GM23338 (cell line): ENCODE measurements around the gene FHIT. TPM values are rescaled to one million over a fixed set of nuclear protein-coding genes. Genes with fewer than 3 reads are reported as not detected.

ENCODE experiments used
- ATAC-seq: fragments of 200-7000 bp; cut with Tn5 transposase; 3 replicates; pipeline ENCODE4 v1.9.1; 2020
- DNase-seq: peaks from one replicate; pipeline ENCODE4 v3.0.0-alpha.2; 2015; ENCODE audit warnings: low spot score
- H2AFZ ChIP-seq: fragments of 200-600 bp; sonication (generic); 2 replicates; pipeline ENCODE4 v1.8.0; 2016; ENCODE audit warnings: antibody characterized with exemption, mild to moderate bottlenecking, moderate library complexity
- H3F3A ChIP-seq: fragments of 200-600 bp; sonication (generic); replicated peaks from 2 replicates; pipeline ENCODE4 v1.8.0; 2017; ENCODE audit warnings: antibody characterized with exemption, mixed run types, low read depth
- H3K27ac ChIP-seq: fragments of 200-600 bp; sonication (generic); 2 replicates; pipeline ENCODE4 v1.6.1; 2016; ENCODE audit warnings: low read depth
- H3K27me3 ChIP-seq: fragments of 200-600 bp; sonication (generic); 2 replicates; pipeline ENCODE4 v1.8.0; 2016; ENCODE audit warnings: mild to moderate bottlenecking, mixed run types, moderate library complexity; ENCODE audit not compliant: insufficient read depth
- H3K36me3 ChIP-seq: fragments of 200-600 bp; sonication (generic); 2 replicates; pipeline ENCODE4 v1.8.0; 2016; ENCODE audit warnings: mild to moderate bottlenecking; ENCODE audit not compliant: insufficient read depth
- H3K4me1 ChIP-seq: fragments of 200-600 bp; sonication (generic); 2 replicates; pipeline ENCODE4 v1.8.0; 2016; ENCODE audit warnings: mild to moderate bottlenecking, moderate library complexity; ENCODE audit not compliant: insufficient read depth
- H3K4me2 ChIP-seq: fragments of 200-600 bp; sonication (generic); 2 replicates; pipeline ENCODE4 v1.7.1; 2017; ENCODE audit warnings: mixed run types
- H3K4me3 ChIP-seq: fragments of 200-600 bp; sonication (generic); 2 replicates; pipeline ENCODE4 v1.6.1; 2016; ENCODE audit warnings: mixed run types
- H3K79me2 ChIP-seq: fragments of 200-600 bp; sonication (generic); replicated peaks from 2 replicates; pipeline ENCODE4 v1.8.0; 2017; ENCODE audit warnings: mild to moderate bottlenecking; ENCODE audit not compliant: insufficient read depth
- H3K9me2 ChIP-seq: fragments of 200-600 bp; sonication (generic); 2 replicates; pipeline ENCODE4 v1.8.0; 2017; ENCODE audit not compliant: insufficient read depth
- H4K20me1 ChIP-seq: fragments of 200-600 bp; sonication (generic); replicated peaks from 2 replicates; pipeline ENCODE4 v1.8.0; 2017; ENCODE audit warnings: mild to moderate bottlenecking; ENCODE audit not compliant: insufficient read depth
- H3K27ac Mint-ChIP-seq: 2 replicates; pipeline ENCODE4 v1.8.0; 2020; ENCODE audit warnings: inconsistent platforms, mild to moderate bottlenecking, moderate library complexity, mixed read lengths
- H3K27me3 Mint-ChIP-seq: 3 replicates; pipeline ENCODE4 v1.8.0; 2022; ENCODE audit warnings: low read depth, mild to moderate bottlenecking, moderate library complexity, mixed read lengths, inconsistent platforms; ENCODE audit not compliant: insufficient read depth, poor library complexity
- H3K36me3 Mint-ChIP-seq: 3 replicates; pipeline ENCODE4 v1.8.0; 2021; ENCODE audit warnings: low read depth, mild to moderate bottlenecking, inconsistent platforms, moderate library complexity, mixed read lengths
- H3K4me1 Mint-ChIP-seq: 3 replicates; pipeline ENCODE4 v1.8.0; 2020; ENCODE audit warnings: mild to moderate bottlenecking, inconsistent platforms, mixed read lengths
- H3K4me3 Mint-ChIP-seq: 3 replicates; pipeline ENCODE4 v1.8.0; 2021; ENCODE audit warnings: moderate library complexity, mild to moderate bottlenecking, inconsistent platforms, mixed read lengths
- H3K9me3 Mint-ChIP-seq: 3 replicates; pipeline ENCODE4 v1.8.0; 2020; ENCODE audit warnings: moderate library complexity, mild to moderate bottlenecking, inconsistent platforms, mixed read lengths
- CREB1 ChIP-seq: fragments of 250-450 bp; sonication (Bioruptor Pico); IDR thresholded peaks from 2 replicates; pipeline ENCODE4 v1.5.0; 2020; ENCODE audit warnings: low read depth, mild to moderate bottlenecking, moderate library complexity
- EZH2phosphoT487 ChIP-seq: fragments of 200-600 bp; sonication (generic); IDR thresholded peaks from one replicate; pipeline ENCODE4 v1.8.1; 2018; ENCODE audit warnings: antibody characterized with exemption; ENCODE audit not compliant: unreplicated experiment
- NANOG ChIP-seq: IDR thresholded peaks from 2 replicates; pipeline ENCODE4 v1.6.1; 2016; ENCODE audit warnings: antibody characterized with exemption, borderline replicate concordance
- POLR2AphosphoS5 ChIP-seq: IDR thresholded peaks from 2 replicates; pipeline ENCODE4 v1.6.1; 2016; ENCODE audit warnings: antibody characterized with exemption, low read depth
- REST ChIP-seq: IDR thresholded peaks from one replicate; pipeline ENCODE4 v1.6.1; 2018; ENCODE audit warnings: antibody characterized with exemption; ENCODE audit not compliant: unreplicated experiment
- STAT1 ChIP-seq: IDR thresholded peaks from one replicate; pipeline ENCODE4 v1.6.1; 2016; ENCODE audit warnings: antibody characterized with exemption; ENCODE audit not compliant: unreplicated experiment
- ZNF114 ChIP-seq: fragments of 250-450 bp; sonication (Bioruptor Pico); IDR thresholded peaks from 2 replicates; pipeline ENCODE4 v1.5.0; 2020; ENCODE audit warnings: mild to moderate bottlenecking, moderate library complexity
- ZNF331 ChIP-seq: fragments of 250-450 bp; sonication (Bioruptor Pico); IDR thresholded peaks from 2 replicates; pipeline ENCODE4 v1.5.0; 2020; ENCODE audit warnings: low read depth, mild to moderate bottlenecking, moderate library complexity
- polyA plus RNA-seq: library from polyadenylated mRNA; unstranded; fragments of >200 nt; fragmentation: Nextera tagmentation; extraction: Ambion mirVana; gene quantifications from 2 replicates; pipeline ENCODE4 v1.2.1, GENCODE V29; 2016
- total RNA-seq: library from RNA; depleted of rRNA; stranded (reverse); fragments of >200 nt; shearing (Covaris generic); gene quantifications from 2 replicates; pipeline ENCODE4 v1.2.3, GENCODE V29; 2014
- TF ChIP-seq, protein P1 (sequence below), 2 experiments: fragments of 200-600 bp in 1 of 2; sonication (generic) in 1 of 2; conservative IDR thresholded peaks; 2 replicates each; pipeline versions ENCODE4 v1.5.1 to v1.6.1; 2016 to 2017; ENCODE audit warnings: antibody characterized with exemption in 2 of 2, low read depth in 2 of 2, mild to moderate bottlenecking in 2 of 2, moderate library complexity in 1 of 2

FHIT gene
- total and polyA plus RNA-seq, 2 experiments from 2014 or later = 3.0 to 8.3 TPM

DNA sequence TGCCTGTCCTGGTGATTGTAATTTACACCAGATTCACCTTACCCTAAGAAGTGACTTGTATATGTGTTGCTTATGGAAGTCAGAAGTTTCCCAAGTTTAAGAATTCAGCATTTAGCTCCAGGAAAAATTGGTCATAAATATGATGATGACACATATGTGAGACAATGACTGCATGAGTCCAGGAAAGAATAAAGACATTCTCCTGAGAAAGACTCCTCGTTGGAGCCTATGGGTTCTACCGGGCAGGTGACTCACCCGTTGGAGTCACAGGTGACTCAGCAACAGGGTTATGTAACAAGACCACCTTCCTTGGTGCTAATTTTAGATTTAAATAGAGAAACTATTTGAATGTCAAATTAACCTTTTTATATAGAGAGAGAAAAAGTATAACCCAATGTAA lies 662.4 kb downstream of the FHIT start (continued):
- TF ChIP-seq, protein P1, sequence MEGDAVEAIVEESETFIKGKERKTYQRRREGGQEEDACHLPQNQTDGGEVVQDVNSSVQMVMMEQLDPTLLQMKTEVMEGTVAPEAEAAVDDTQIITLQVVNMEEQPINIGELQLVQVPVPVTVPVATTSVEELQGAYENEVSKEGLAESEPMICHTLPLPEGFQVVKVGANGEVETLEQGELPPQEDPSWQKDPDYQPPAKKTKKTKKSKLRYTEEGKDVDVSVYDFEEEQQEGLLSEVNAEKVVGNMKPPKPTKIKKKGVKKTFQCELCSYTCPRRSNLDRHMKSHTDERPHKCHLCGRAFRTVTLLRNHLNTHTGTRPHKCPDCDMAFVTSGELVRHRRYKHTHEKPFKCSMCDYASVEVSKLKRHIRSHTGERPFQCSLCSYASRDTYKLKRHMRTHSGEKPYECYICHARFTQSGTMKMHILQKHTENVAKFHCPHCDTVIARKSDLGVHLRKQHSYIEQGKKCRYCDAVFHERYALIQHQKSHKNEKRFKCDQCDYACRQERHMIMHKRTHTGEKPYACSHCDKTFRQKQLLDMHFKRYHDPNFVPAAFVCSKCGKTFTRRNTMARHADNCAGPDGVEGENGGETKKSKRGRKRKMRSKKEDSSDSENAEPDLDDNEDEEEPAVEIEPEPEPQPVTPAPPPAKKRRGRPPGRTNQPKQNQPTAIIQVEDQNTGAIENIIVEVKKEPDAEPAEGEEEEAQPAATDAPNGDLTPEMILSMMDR (conservative IDR thresholded peaks at IDR 0.05; ENCODE audit: low read depth in 2 of 2) = no peak
- TF ChIP-seq NANOG (no peak), EZH2phosphoT487 (no peak), POLR2AphosphoS5 (no peak), REST (no peak)

DNA sequence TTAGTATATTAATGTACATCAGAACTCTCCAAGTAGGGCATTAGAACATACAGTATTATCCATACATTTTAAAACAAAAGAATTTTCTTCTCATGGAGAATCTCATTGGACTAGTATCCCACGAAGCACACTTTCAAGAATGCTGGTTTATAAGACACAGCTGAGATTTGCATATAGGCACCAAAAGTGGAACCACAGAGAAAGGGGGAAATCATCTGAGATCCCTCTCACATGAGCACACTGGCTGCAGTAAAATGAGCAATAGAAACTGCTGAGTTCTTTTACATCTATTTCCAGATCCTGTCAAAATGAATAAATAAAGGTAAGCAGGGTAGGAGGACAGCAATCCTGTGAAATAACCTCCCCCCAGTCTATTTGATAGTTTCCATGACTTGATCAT lies 665.3 kb downstream of the FHIT start:
- ATAC-seq = no peak
- Histone ChIP-seq H3K27ac (no peak overlapping the region), H3K4me3 (no peak overlapping the region), H3K4me1 (peaks cover 19% of the 10 kb centered on the region), H4K20me1 (no peaks in the 10 kb centered on the region), H3K27me3 (no peaks in the 10 kb centered on the region), H3K4me2 (no peak overlapping the region), H3K36me3 (0 out of 2 replicates have a peak, but pooled peaks cover 2% of the 10 kb centered on the region), H2AFZ (no peak overlapping the region), H3K9me2 (no peaks in the 10 kb centered on the region), H3F3A (no peaks in the 10 kb centered on the region), H3K79me2 (no peaks in the 10 kb centered on the region)
- Mint-ChIP-seq H3K4me3 (no peak overlapping the region), H3K4me1 (peaks cover 18% of the 10 kb centered on the region; the same call in 2 of the 3 replicates), H3K9me3 (no peaks in the 10 kb centered on the region; the same call in 2 of the 3 replicates), H3K27ac (no peak overlapping the region), H3K36me3 (peaks cover 4% of the 10 kb centered on the region; the same call in 1 of the 3 replicates), H3K27me3 (peaks cover 2% of the 10 kb centered on the region)
- no peak for DNase-seq
- TF ChIP-seq STAT1 (no peak), EZH2phosphoT487 (no peak)

- Histone ChIP-seq H3K9me2 (no peaks in the 10 kb centered on the region), H3K27me3 (no peaks in the 10 kb centered on the region), H3K27ac (no peak overlapping the region), H3K4me3 (no peak overlapping the region), H3F3A (no peaks in the 10 kb centered on the region), H4K20me1 (no peaks in the 10 kb centered on the region), H3K79me2 (no peaks in the 10 kb centered on the region), H3K36me3 (0 out of 2 replicates have a peak, but pooled peaks cover 2% of the 10 kb centered on the region), H2AFZ (no peak overlapping the region), H3K4me2 (no peak overlapping the region), H3K4me1 (peaks cover 25% of the 10 kb centered on the region)
- no peak for DNase-seq
- H3K27ac Mint-ChIP-seq = no peak overlapping the region
- no peak overlapping the region for H3K4me3 Mint-ChIP-seq
- ATAC-seq = no peak
- no peaks in the 10 kb centered on the region; the same call in 2 of the 3 replicates for H3K9me3 Mint-ChIP-seq
- peaks cover 2% of the 10 kb centered on the region for H3K27me3 Mint-ChIP-seq
- peaks cover 4% of the 10 kb centered on the region; the same call in 1 of the 3 replicates for H3K36me3 Mint-ChIP-seq
- H3K4me1 Mint-ChIP-seq = peaks cover 22% of the 10 kb centered on the region
- TF ChIP-seq CREB1 (no peak), NANOG (no peak), POLR2AphosphoS5 (no peak), ZNF331 (CRISPR knock-in tag) (no peak), REST (no peak), ZNF114 (CRISPR knock-in tag) (no peak), STAT1 (no peak)
- TF ChIP-seq, protein P1 (conservative IDR thresholded peaks at IDR 0.05; ENCODE audit: low read depth in 2 of 2) = no peak
These were observed 667.0 kb downstream of the FHIT start for GRCh38 chr3:60584250-60584649.
